Lower leg skin (tissue), 3 donors: ENCODE results near the gene CEND1.

Experiments used
- POLR2A ChIP-seq, 2 donors: fragments of 450-650 bp; IDR thresholded peaks; one replicate each; pipeline ENCODE4 v1.6.1; 2016 to 2017; ENCODE audit warnings: antibody characterized with exemption in 2 of 2, mild to moderate bottlenecking in 1 of 2, moderate library complexity in 1 of 2
- TF ChIP-seq, protein P1 (sequence below), 3 donors: fragments of 450-650 bp; IDR thresholded peaks; one replicate each; pipeline ENCODE4 v1.5.1; 2016; ENCODE audit warnings: antibody characterized with exemption in 3 of 3, mild to moderate bottlenecking in 3 of 3, moderate library complexity in 2 of 3

DNA sequence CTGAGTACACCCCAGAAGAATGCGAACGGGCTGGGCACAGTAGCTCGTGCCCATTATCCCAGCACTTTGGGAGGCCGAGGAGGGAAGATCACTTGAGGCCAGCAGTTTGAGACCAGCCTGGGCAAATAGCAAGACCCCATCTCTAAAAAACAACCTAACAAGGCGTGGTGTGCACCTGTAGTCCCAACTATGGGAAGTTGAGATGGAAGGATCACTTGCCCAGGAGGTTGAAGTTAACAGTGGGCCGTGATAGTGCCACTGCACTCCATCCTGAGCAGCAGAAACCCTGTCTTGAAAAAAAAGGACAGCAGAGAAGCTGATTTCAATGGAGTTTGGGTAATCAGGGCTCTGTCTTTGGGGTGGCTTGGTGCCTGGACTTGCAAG lies 23.2 kb upstream of the CEND1 start:
- TF ChIP-seq, protein P1, sequence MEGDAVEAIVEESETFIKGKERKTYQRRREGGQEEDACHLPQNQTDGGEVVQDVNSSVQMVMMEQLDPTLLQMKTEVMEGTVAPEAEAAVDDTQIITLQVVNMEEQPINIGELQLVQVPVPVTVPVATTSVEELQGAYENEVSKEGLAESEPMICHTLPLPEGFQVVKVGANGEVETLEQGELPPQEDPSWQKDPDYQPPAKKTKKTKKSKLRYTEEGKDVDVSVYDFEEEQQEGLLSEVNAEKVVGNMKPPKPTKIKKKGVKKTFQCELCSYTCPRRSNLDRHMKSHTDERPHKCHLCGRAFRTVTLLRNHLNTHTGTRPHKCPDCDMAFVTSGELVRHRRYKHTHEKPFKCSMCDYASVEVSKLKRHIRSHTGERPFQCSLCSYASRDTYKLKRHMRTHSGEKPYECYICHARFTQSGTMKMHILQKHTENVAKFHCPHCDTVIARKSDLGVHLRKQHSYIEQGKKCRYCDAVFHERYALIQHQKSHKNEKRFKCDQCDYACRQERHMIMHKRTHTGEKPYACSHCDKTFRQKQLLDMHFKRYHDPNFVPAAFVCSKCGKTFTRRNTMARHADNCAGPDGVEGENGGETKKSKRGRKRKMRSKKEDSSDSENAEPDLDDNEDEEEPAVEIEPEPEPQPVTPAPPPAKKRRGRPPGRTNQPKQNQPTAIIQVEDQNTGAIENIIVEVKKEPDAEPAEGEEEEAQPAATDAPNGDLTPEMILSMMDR (IDR thresholded peaks at IDR 0.05), result no peak
- TF ChIP-seq POLR2A (IDR thresholded peaks at IDR 0.05), result no peak
